Omental fat pad (tissue), 4 donors: ENCODE data around the gene PSD2. TPM values are rescaled to one million over a fixed set of nuclear protein-coding genes. Genes with fewer than 3 reads are reported as not detected.

ENCODE experiments used
- ATAC-seq: fragments of 150-250 bp; one replicate; pipeline ENCODE4 v1.9.1; 2016; ENCODE audit warnings: mild to moderate bottlenecking, moderate library complexity; ENCODE audit not compliant: low FRiP score
- DNase-seq: peaks from one replicate; pipeline ENCODE4 v3.0.0-alpha.2; 2019; ENCODE audit warnings: low spot score
- CTCF ChIP-seq, 3 donors: fragments of 450-650 bp; IDR thresholded peaks; one replicate each; pipeline ENCODE4 v1.5.1; 2016 to 2017; ENCODE audit warnings: antibody characterized with exemption in 3 of 3, mild to moderate bottlenecking in 3 of 3, moderate library complexity in 2 of 3
- total RNA-seq, 4 donors: library from RNA; depleted of rRNA; stranded (reverse); fragments of >200 nt; gene quantifications; one replicate each; pipeline ENCODE4 v1.1.0, GENCODE V29; 2016

The PSD2 gene
- total RNA-seq, 4 donors from 2014 or later, result 0.12 to 0.46 (median 0.16) TPM; not detected in 1

GRCh38 chr5:139812836-139813805 lies 17.5 kb downstream of the PSD2 start:
- TF ChIP-seq CTCF (IDR thresholded peaks at IDR 0.05), result no peak
- DNase-seq, result no peak
- no peak for ATAC-seq

GRCh38 chr5:139814191-139814601 lies 18.6 kb downstream of the PSD2 start:
- TF ChIP-seq CTCF (IDR thresholded peaks at IDR 0.05), result no peak
- DNase-seq (no peak), ATAC-seq (no peak)

- no peak for TF ChIP-seq CTCF (IDR thresholded peaks at IDR 0.05)
- DNase-seq (no peak), ATAC-seq (no peak)
These were observed 19.2 kb downstream of the PSD2 start for GRCh38 chr5:139814704-139815280.

- no peak for TF ChIP-seq CTCF (IDR thresholded peaks at IDR 0.05)
- ATAC-seq (no peak), DNase-seq (no peak)
These were observed 21.0 kb downstream of the PSD2 start for GRCh38 chr5:139816566-139816965.

GRCh38 chr5:139817362-139817761 lies 21.8 kb downstream of the PSD2 start:
- no peak for TF ChIP-seq CTCF (IDR thresholded peaks at IDR 0.05)
- no peak for ATAC-seq

GRCh38 chr5:139817970-139818369 lies 22.4 kb downstream of the PSD2 start:
- DNase-seq (no peak), ATAC-seq (no peak)

More at GRCh38 chr5:139817362-139817761, 21.8 kb downstream of the PSD2 start:
- no peak for DNase-seq

More at GRCh38 chr5:139817970-139818369, 22.4 kb downstream of the PSD2 start:
- no peak for TF ChIP-seq CTCF (IDR thresholded peaks at IDR 0.05)
